GM12873 (cell line): ENCODE data around the gene DENND4A.

ENCODE experiments used
- TF ChIP-seq, protein P1 (sequence below): IDR thresholded peaks from 2 replicates; pipeline ENCODE4 v1.5.1; 2012; ENCODE audit warnings: low read depth, mild to moderate bottlenecking, moderate library complexity, low read length, control low read depth; ENCODE audit not compliant: insufficient read depth; ENCODE audit errors: missing control alignments

The DENND4A gene

GRCh38 chr15:65695081-65695480 is 97.0 kb downstream of the DENND4A start:
- TF ChIP-seq, protein P1, sequence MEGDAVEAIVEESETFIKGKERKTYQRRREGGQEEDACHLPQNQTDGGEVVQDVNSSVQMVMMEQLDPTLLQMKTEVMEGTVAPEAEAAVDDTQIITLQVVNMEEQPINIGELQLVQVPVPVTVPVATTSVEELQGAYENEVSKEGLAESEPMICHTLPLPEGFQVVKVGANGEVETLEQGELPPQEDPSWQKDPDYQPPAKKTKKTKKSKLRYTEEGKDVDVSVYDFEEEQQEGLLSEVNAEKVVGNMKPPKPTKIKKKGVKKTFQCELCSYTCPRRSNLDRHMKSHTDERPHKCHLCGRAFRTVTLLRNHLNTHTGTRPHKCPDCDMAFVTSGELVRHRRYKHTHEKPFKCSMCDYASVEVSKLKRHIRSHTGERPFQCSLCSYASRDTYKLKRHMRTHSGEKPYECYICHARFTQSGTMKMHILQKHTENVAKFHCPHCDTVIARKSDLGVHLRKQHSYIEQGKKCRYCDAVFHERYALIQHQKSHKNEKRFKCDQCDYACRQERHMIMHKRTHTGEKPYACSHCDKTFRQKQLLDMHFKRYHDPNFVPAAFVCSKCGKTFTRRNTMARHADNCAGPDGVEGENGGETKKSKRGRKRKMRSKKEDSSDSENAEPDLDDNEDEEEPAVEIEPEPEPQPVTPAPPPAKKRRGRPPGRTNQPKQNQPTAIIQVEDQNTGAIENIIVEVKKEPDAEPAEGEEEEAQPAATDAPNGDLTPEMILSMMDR: no peak

- TF ChIP-seq, protein P1: no peak
Measured at GRCh38 chr15:65690778-65691177, 101.3 kb downstream of the DENND4A start.

- TF ChIP-seq, protein P1: no peak
Measured at GRCh38 chr15:65690173-65690572, 101.9 kb downstream of the DENND4A start.

- TF ChIP-seq, protein P1: no peak
Measured at GRCh38 chr15:65688462-65688861, 103.6 kb downstream of the DENND4A start.

GRCh38 chr15:65682404-65682911 is 109.6 kb downstream of the DENND4A start:
- TF ChIP-seq, protein P1: no peak

DNA sequence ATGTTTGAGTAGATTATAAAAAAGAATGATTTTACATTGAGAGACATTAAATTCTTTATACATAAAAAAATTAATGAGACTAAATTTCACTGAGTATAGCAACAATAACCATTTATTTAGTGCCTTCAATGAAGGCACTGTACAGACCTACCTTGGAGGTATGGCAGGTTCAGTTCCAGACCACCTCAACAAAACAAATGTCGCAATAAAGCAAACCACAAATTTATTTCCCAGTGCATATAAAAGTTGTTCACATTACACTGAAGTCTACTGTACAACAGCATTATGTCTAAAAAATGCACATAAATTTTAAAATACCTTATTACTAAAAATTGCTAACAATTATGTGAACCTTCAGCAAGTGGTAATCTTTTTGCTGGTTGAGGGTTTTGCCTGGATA is 111.5 kb downstream of the DENND4A start:
- TF ChIP-seq, protein P1: no peak

GRCh38 chr15:65676123-65676522 is 116.0 kb downstream of the DENND4A start:
- TF ChIP-seq, protein P1: no peak

DNA sequence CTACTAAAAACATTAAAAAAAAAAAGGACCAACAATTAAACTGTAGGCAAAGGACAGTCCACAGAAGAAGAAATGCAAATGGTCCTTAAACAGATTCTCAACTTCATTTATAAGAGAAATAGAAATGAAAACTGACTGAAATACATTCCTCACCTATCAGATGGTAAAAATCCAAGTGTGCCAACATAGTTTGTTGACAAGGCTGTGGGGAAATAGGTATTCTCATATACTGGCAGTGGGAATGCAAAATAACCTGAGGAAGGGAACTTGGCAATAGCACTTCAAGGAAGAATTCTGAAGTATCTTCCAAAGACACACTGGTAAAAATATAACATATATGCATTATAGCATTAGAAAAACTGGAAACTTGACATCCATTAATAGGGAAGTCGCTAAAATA is 116.5 kb downstream of the DENND4A start:
- TF ChIP-seq, protein P1: no peak
